Measurements from ENCODE around the gene TYW1B.

- TF ChIP-seq CTCF (IDR thresholded peaks at IDR 0.05; ENCODE audit: extremely low read depth in 1 of 2, insufficient read depth in 1 of 2, low read depth in 1 of 2, low read length in 2 of 2): no peak
- no peak for TF ChIP-seq FOS (IDR thresholded peaks at IDR 0.05; ENCODE audit: borderline replicate concordance, insufficient read depth, low read length)
- TF ChIP-seq POLR2AphosphoS5 (IDR thresholded peaks at IDR 0.05; ENCODE audit: insufficient read depth, low read depth, low read length): no peak
Observed at GRCh38 chr7:72538147-72538546, 289.9 kb downstream of the TYW1B start.
